Activated T-helper 1 cell treated with Interleukin-2 at 50 U/mL for 16 hours (primary cell): ENCODE data around the gene KDELR3.
"Not testable (repeated sequence)": the region's sequence is repeated elsewhere in the genome, so short reads cannot be mapped to it uniquely, and the experiment has no call there.

Experiments used
- DNase-seq: peaks from one replicate; pipeline ENCODE4 v3.0.0-alpha.2; 2020; ENCODE audit warnings: low read depth

Gene KDELR3

GRCh38 chr22:38456841-38457699, 10.8 kb upstream of the KDELR3 start:
- no peak for DNase-seq

- DNase-seq = no peak
Measured at GRCh38 chr22:38460426-38460840, 7.5 kb upstream of the KDELR3 start.

- no peak for DNase-seq
Measured at GRCh38 chr22:38461057-38461413, 6.9 kb upstream of the KDELR3 start.

- peak; percentile 6 for DNase-seq
Measured at GRCh38 chr22:38461414-38462081, 6.3 kb upstream of the KDELR3 start.

GRCh38 chr22:38462960-38463784, 4.7 kb upstream of the KDELR3 start:
- DNase-seq = no peak

GRCh38 chr22:38464992-38465672, 2.8 kb upstream of the KDELR3 start:
- no peak for DNase-seq

GRCh38 chr22:38465673-38466490, 2.0 kb upstream of the KDELR3 start:
- DNase-seq = no peak

- no peak for DNase-seq
Measured at GRCh38 chr22:38467438-38467903, 425 bp upstream of the KDELR3 start.

GRCh38 chr22:38468443-38469305, 778 bp downstream of the KDELR3 start:
- no peak for DNase-seq

GRCh38 chr22:38469306-38469781, 1.4 kb downstream of the KDELR3 start:
- no peak for DNase-seq

- not testable (repeated sequence) for DNase-seq
Measured at GRCh38 chr22:38470179-38470578, 2.3 kb downstream of the KDELR3 start.

GRCh38 chr22:38471237-38471636, 3.3 kb downstream of the KDELR3 start:
- DNase-seq = no peak

GRCh38 chr22:38474003-38474607, 6.2 kb downstream of the KDELR3 start:
- no peak for DNase-seq

- DNase-seq = no peak
Measured at GRCh38 chr22:38477585-38477984, 9.7 kb downstream of the KDELR3 start.

GRCh38 chr22:38479096-38479837, 11.4 kb downstream of the KDELR3 start:
- DNase-seq = no peak

- no peak for DNase-seq
Measured at GRCh38 chr22:38481162-38481870, 13.4 kb downstream of the KDELR3 start.

- no peak for DNase-seq
Measured at GRCh38 chr22:38481871-38482332, 14.0 kb downstream of the KDELR3 start.
